ENCODE measurements around the gene KRTAP4-7.
"Not testable (repeated sequence)": the region's sequence is repeated elsewhere in the genome, so short reads cannot be mapped to it uniquely, and the experiment has no call there.

The KRTAP4-7 gene

GRCh38 chr17:41108728-41109386, 24.9 kb downstream of the KRTAP4-7 start:
- not testable (repeated sequence) for DNase-seq (ENCODE audit: low spot score)

GRCh38 chr17:41111151-41111885, 27.4 kb downstream of the KRTAP4-7 start:
- no peak for DNase-seq (ENCODE audit: low spot score)

GRCh38 chr17:41116297-41116696, 32.3 kb downstream of the KRTAP4-7 start:
- no peak for DNase-seq (ENCODE audit: low spot score)

- not testable (repeated sequence) for DNase-seq (ENCODE audit: low spot score)
These were observed 34.0 kb downstream of the KRTAP4-7 start, which contains the start of gene KRTAP4-11 for GRCh38 chr17:41117846-41118386. Gene KRTAP4-11 (minus strand): TSS chr17:41118373. CDS start chr17:41118315, 58 bp downstream.

- DNase-seq (ENCODE audit: low spot score): no peak
These were observed 34.8 kb downstream of the KRTAP4-7 start for GRCh38 chr17:41118721-41119120.

GRCh38 chr17:41119696-41120690, 36.0 kb downstream of the KRTAP4-7 start:
- DNase-seq (ENCODE audit: low spot score): peak; percentile 26

GRCh38 chr17:41121742-41122141, 37.8 kb downstream of the KRTAP4-7 start:
- no peak for DNase-seq (ENCODE audit: low spot score)

- not testable (repeated sequence) for DNase-seq (ENCODE audit: low spot score)
These were observed 39.5 kb downstream of the KRTAP4-7 start for GRCh38 chr17:41123292-41123990.

GRCh38 chr17:41123991-41124371, 40.0 kb downstream of the KRTAP4-7 start, which contains the start of gene KRTAP4-12:
Gene KRTAP4-12 (minus strand): TSS chr17:41124182. CDS start chr17:41124122, 60 bp downstream.
- not testable (repeated sequence) for DNase-seq (ENCODE audit: low spot score)

- DNase-seq (ENCODE audit: low spot score): no peak
These were observed 41.1 kb downstream of the KRTAP4-7 start for GRCh38 chr17:41125064-41125463.

- DNase-seq (ENCODE audit: low spot score): no peak
These were observed 42.5 kb downstream of the KRTAP4-7 start for GRCh38 chr17:41126412-41126811.

- no peak for DNase-seq (ENCODE audit: low spot score)
These were observed 43.4 kb downstream of the KRTAP4-7 start for GRCh38 chr17:41127371-41127770.

- no peak for DNase-seq (ENCODE audit: low spot score)
These were observed 48.0 kb downstream of the KRTAP4-7 start for GRCh38 chr17:41131979-41132378.

GRCh38 chr17:41133880-41134735, 50.2 kb downstream of the KRTAP4-7 start:
- DNase-seq (ENCODE audit: low spot score): peak; percentile 29

Data from CD4-positive, alpha-beta T cell treated with Interleukin-6 at 100 ng/mL for 8 hours (primary cell).